A673 (cell line): ENCODE measurements around the gene MYEOV.

ENCODE experiments used
- EZH2 ChIP-seq: fragments of 200-600 bp; sonication (generic); IDR thresholded peaks from 2 replicates; pipeline ENCODE4 v1.6.1; 2017; ENCODE audit warnings: borderline replicate concordance, low read depth, mild to moderate bottlenecking, mixed read lengths, antibody characterized with exemption, low read length; ENCODE audit not compliant: poor library complexity, severe bottlenecking
- TF ChIP-seq, protein P1 (sequence below): fragments of 300-800, 200-600 bp; sonication (generic); conservative IDR thresholded peaks from 2 replicates; pipeline ENCODE4 v1.5.1; 2017; ENCODE audit warnings: low read depth, mild to moderate bottlenecking, antibody characterized with exemption, low read length, moderate library complexity, mixed read lengths

DNA sequence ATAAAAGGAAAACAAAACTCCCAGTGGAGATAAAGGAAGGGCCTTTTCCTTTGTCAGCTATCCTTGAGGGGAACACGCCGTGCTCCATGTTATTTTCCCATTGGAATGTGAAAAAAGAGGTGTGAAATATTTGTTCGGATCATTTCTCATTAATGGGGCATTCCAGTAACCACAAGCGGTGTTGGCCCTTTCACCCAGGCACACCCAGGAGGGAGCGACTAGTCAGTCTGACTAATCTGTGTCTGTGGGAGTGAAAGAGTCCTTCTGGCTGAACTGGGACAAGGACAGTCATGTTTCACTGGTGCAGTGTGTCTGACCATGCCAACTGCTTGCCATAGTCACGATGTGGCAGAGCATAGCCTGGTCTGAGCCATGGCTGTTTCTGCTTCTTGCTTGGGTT is 13.0 kb upstream of the MYEOV start:
- TF ChIP-seq EZH2 = no peak
- TF ChIP-seq, protein P1, sequence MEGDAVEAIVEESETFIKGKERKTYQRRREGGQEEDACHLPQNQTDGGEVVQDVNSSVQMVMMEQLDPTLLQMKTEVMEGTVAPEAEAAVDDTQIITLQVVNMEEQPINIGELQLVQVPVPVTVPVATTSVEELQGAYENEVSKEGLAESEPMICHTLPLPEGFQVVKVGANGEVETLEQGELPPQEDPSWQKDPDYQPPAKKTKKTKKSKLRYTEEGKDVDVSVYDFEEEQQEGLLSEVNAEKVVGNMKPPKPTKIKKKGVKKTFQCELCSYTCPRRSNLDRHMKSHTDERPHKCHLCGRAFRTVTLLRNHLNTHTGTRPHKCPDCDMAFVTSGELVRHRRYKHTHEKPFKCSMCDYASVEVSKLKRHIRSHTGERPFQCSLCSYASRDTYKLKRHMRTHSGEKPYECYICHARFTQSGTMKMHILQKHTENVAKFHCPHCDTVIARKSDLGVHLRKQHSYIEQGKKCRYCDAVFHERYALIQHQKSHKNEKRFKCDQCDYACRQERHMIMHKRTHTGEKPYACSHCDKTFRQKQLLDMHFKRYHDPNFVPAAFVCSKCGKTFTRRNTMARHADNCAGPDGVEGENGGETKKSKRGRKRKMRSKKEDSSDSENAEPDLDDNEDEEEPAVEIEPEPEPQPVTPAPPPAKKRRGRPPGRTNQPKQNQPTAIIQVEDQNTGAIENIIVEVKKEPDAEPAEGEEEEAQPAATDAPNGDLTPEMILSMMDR = no peak
